ENCODE data around the gene RHBDL1. TPM values are rescaled to one million over a fixed set of nuclear protein-coding genes. Genes with fewer than 3 reads are reported as not detected.

RHBDL1 gene
- total and polyA plus RNA-seq, 2 of the 8 experiments (the other 6 are each of a cell fraction or from before 2014, with no cell fraction given): 4.0 to 8.1 TPM

DNA sequence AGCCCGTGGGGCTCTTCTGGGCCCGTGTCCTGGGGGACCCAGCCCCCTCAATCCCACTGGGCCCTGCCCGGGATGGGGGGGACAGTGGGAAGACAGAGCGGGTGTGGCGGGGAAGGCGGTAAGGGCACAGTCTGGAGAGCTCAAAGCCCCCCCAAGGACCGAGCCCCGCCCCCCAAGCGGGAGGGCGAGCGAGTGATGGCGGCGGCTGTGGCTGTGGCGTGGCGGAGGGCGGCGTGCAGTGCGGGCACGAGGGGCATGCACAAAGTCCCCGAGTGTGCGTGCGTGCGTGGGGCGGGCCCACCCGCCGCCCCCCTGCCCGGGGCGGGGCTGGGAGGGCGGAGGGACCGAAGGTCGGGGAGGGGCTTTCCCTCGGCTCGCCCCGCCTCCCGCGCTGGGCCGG lies 18.3 kb downstream of the RHBDL1 start (continued):
- TF ChIP-seq TEAD4 (IDR thresholded peaks at IDR 0.05; ENCODE audit: low read depth, low read length) (no peak), EP300 (IDR thresholded peaks at IDR 0.05; ENCODE audit: borderline replicate concordance in 1 of 2, low read depth in 2 of 2, low read length in 2 of 2) (no peak), POLR2A (IDR thresholded peaks at IDR 0.05; ENCODE audit: control extremely low read depth in 1 of 2, low read depth in 2 of 2, low read length in 2 of 2) (no peak), NRF1 (IDR thresholded peaks at IDR 0.05; ENCODE audit: low read depth, low read length) (no peak), RAD21 (IDR thresholded peaks at IDR 0.05 in 1 of 2, conservative IDR thresholded peaks at IDR 0.05 in 1 of 2; ENCODE audit: low read depth in 2 of 2, low read length in 2 of 2) (no peak)
